ENCODE measurements around the gene LMF1. TPM values are rescaled to one million over a fixed set of nuclear protein-coding genes. Genes with fewer than 3 reads are reported as not detected.

Gene LMF1
- total RNA-seq, 1 experiment from 2014 or later = 12.8 TPM

DNA sequence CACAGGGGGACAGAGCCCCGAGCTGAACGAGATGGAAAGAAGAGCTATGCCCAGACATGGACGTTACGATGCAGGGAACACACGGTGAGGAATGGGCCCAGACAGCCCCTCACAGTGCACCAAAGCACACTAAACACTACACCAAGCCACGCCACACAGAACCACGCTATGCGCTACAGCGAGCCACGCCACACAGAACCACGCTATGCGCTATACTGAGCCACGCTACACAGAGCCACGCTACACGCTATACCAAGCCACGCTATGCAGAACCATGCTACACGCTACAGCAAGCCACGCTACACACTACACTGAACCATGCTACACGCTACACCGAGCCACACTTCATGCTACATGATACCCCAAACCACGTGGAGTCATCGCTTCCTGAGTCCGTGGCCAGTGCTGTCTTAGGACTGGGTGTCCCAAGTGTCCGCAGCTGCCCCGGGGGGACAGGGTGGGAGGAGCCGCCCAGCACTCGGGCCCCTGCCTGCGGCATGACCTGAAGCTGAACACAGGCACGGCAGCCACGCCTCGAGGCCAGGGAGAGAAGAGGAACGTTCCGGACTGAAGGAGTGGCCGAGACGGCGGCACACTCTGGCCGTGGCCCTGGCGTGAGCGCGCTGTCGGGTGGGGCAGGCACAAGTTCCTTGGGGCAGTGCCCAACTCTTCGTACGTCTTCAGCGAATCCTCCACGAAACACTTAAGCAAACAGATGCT lies 61.3 kb downstream of the LMF1 start:
- DNase-seq (ENCODE audit: low read depth, low spot score) = no peak
- Histone ChIP-seq H3K79me2 (ENCODE audit: insufficient read depth, low read length) (no peaks in the 10 kb centered on the region), H3K4me1 (ENCODE audit: control insufficient read depth in 1 of 2, insufficient read depth in 2 of 2, low read length in 2 of 2) (no peaks in the 10 kb centered on the region), H3K9ac (ENCODE audit: low read length) (no peak overlapping the region), H3K4me3 (replicated peaks in 1 of 2; ENCODE audit: low read depth in 1 of 2, low read length in 2 of 2) (no peak overlapping the region), H2AFZ (ENCODE audit: low read depth, low read length, poor library complexity, severe bottlenecking) (no peak overlapping the region), H3K4me2 (ENCODE audit: low read length) (no peak overlapping the region), H3K9me2 (ENCODE audit: insufficient read depth) (no peaks in the 10 kb centered on the region), H3K36me3 (ENCODE audit: control insufficient read depth in 1 of 2, insufficient read depth in 2 of 2, low read length in 2 of 2) (no peaks in the 10 kb centered on the region; a peak in 1 of 4 replicates), H3K27ac (ENCODE audit: low read depth, low read length) (no peak overlapping the region), H3K9me3 (ENCODE audit: control insufficient read depth in 1 of 2, insufficient read depth in 1 of 2, low read depth in 1 of 2, low read length in 2 of 2) (peaks cover 0 to 8% of the 10 kb centered on the region in 2 experiments; a peak in 1 of 4 replicates), H3K27me3 (ENCODE audit: insufficient read depth, low read length) (no peaks in the 10 kb centered on the region), H4K20me1 (ENCODE audit: insufficient read depth) (no peaks in the 10 kb centered on the region)
- CTCF ChIA-PET = no interaction called here
- POLR2A ChIA-PET = no interaction called here
- RAD21 ChIA-PET (ENCODE audit: low non-redundant PET in 1 of 2, low total read pairs in 2 of 2, uncharacterized antibody in 2 of 2, unreplicated experiment in 2 of 2) = no interaction called here
- BruUV-seq (replicated peaks) = no TSS peak
- no peak for TF ChIP-seq SRF (IDR thresholded peaks at IDR 0.05; ENCODE audit: low read depth)
- no peak for ATAC-seq
- intact Hi-C loops (cut with micrococcal nuclease) = no loop called here

DNA sequence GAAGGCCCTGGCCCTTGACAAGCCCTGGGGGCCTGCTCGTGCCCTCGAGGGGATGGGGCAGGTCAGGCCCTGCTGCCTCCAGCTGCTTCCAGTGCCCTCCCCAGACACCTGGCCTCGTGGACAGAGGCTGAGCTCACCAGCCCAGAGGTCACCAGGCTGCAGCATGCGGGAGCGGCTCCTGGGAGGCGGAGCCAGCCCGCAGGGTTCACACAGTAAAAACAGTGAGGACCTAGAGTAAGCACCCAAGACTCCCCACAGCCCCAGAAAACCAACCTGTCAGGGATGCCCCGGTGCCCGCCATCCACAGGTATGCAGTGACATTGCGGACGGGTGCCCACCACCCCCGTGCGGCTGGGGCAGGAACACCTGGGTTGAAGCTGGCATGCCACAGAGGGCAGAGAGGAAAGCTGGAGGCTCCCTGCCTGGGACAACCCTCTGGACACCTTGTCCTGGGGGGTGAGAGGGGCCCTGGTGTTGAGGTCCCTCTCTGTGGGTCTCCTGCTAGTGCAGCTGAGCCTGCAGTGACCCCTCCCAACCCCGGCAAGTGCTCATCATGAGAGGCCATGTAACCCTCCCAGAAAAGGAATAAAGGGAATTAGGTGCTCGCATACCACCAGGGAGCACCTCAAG lies 62.1 kb downstream of the LMF1 start:
- Histone ChIP-seq H3K27me3 (ENCODE audit: insufficient read depth, low read length) (no peaks in the 10 kb centered on the region), H2AFZ (ENCODE audit: low read depth, low read length, poor library complexity, severe bottlenecking) (no peak overlapping the region), H3K27ac (ENCODE audit: low read depth, low read length) (no peak overlapping the region), H3K4me1 (ENCODE audit: control insufficient read depth in 1 of 2, insufficient read depth in 2 of 2, low read length in 2 of 2) (no peaks in the 10 kb centered on the region), H3K36me3 (ENCODE audit: control insufficient read depth in 1 of 2, insufficient read depth in 2 of 2, low read length in 2 of 2) (no peaks in the 10 kb centered on the region; a peak in 1 of 4 replicates), H3K9me2 (ENCODE audit: insufficient read depth) (no peaks in the 10 kb centered on the region), H4K20me1 (ENCODE audit: insufficient read depth) (no peaks in the 10 kb centered on the region), H3K79me2 (ENCODE audit: insufficient read depth, low read length) (no peaks in the 10 kb centered on the region), H3K4me3 (replicated peaks in 1 of 2; ENCODE audit: low read depth in 1 of 2, low read length in 2 of 2) (no peak overlapping the region), H3K4me2 (ENCODE audit: low read length) (no peak overlapping the region), H3K9me3 (ENCODE audit: control insufficient read depth in 1 of 2, insufficient read depth in 1 of 2, low read depth in 1 of 2, low read length in 2 of 2) (peaks cover 0 to 8% of the 10 kb centered on the region in 2 experiments; a peak in 1 of 4 replicates), H3K9ac (ENCODE audit: low read length) (no peak overlapping the region)
- no TSS peak for BruUV-seq (replicated peaks)
- CTCF ChIA-PET = no interaction called here
- DNase-seq (ENCODE audit: low read depth, low spot score) (no peak), ATAC-seq (no peak)
- POLR2A ChIA-PET = no interaction called here
- intact Hi-C loops (cut with micrococcal nuclease) = no loop called here
- RAD21 ChIA-PET (ENCODE audit: low non-redundant PET in 1 of 2, low total read pairs in 2 of 2, uncharacterized antibody in 2 of 2, unreplicated experiment in 2 of 2) = no interaction called here
- TF ChIP-seq YY1 (IDR thresholded peaks at IDR 0.05; ENCODE audit: extremely low read depth, insufficient replicate concordance, low read depth, low read length) = no peak
- TF ChIP-seq CTCF (IDR thresholded peaks at IDR 0.05 in 2 of 3, conservative IDR thresholded peaks at IDR 0.05 in 1 of 3; ENCODE audit: borderline replicate concordance in 1 of 3, insufficient read depth in 1 of 3, low read depth in 2 of 3, low read length in 2 of 3) = no peak
- no peak for TF ChIP-seq SIN3A (IDR thresholded peaks at IDR 0.05; ENCODE audit: low read depth)
- TF ChIP-seq ZFX (IDR thresholded peaks at IDR 0.05) = no peak
- TF ChIP-seq, protein P1, sequence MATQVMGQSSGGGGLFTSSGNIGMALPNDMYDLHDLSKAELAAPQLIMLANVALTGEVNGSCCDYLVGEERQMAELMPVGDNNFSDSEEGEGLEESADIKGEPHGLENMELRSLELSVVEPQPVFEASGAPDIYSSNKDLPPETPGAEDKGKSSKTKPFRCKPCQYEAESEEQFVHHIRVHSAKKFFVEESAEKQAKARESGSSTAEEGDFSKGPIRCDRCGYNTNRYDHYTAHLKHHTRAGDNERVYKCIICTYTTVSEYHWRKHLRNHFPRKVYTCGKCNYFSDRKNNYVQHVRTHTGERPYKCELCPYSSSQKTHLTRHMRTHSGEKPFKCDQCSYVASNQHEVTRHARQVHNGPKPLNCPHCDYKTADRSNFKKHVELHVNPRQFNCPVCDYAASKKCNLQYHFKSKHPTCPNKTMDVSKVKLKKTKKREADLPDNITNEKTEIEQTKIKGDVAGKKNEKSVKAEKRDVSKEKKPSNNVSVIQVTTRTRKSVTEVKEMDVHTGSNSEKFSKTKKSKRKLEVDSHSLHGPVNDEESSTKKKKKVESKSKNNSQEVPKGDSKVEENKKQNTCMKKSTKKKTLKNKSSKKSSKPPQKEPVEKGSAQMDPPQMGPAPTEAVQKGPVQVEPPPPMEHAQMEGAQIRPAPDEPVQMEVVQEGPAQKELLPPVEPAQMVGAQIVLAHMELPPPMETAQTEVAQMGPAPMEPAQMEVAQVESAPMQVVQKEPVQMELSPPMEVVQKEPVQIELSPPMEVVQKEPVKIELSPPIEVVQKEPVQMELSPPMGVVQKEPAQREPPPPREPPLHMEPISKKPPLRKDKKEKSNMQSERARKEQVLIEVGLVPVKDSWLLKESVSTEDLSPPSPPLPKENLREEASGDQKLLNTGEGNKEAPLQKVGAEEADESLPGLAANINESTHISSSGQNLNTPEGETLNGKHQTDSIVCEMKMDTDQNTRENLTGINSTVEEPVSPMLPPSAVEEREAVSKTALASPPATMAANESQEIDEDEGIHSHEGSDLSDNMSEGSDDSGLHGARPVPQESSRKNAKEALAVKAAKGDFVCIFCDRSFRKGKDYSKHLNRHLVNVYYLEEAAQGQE (IDR thresholded peaks at IDR 0.05; ENCODE audit: low read depth) = no peak
- TF ChIP-seq CBX3 (IDR thresholded peaks at IDR 0.05; ENCODE audit: low read depth) = no peak
- TF ChIP-seq SRF (IDR thresholded peaks at IDR 0.05; ENCODE audit: low read depth) = no peak
- no peak for TF ChIP-seq FOSL1 (IDR thresholded peaks at IDR 0.05; ENCODE audit: low read depth)
- TF ChIP-seq EGR1 (IDR thresholded peaks at IDR 0.05; ENCODE audit: low read depth) = no peak
- no peak for TF ChIP-seq SP1 (IDR thresholded peaks at IDR 0.05; ENCODE audit: low read depth)
- TF ChIP-seq ZBTB33 (IDR thresholded peaks at IDR 0.05; ENCODE audit: extremely low read depth, insufficient replicate concordance, low read length) = no peak

All from HCT116 (cell line).